Measurements from ENCODE around the gene TSSC4. TPM values are rescaled to one million over a fixed set of nuclear protein-coding genes. Genes with fewer than 3 reads are reported as not detected.

Gene TSSC4
- total RNA-seq, 1 experiment from 2014 or later: 35.6 TPM

DNA sequence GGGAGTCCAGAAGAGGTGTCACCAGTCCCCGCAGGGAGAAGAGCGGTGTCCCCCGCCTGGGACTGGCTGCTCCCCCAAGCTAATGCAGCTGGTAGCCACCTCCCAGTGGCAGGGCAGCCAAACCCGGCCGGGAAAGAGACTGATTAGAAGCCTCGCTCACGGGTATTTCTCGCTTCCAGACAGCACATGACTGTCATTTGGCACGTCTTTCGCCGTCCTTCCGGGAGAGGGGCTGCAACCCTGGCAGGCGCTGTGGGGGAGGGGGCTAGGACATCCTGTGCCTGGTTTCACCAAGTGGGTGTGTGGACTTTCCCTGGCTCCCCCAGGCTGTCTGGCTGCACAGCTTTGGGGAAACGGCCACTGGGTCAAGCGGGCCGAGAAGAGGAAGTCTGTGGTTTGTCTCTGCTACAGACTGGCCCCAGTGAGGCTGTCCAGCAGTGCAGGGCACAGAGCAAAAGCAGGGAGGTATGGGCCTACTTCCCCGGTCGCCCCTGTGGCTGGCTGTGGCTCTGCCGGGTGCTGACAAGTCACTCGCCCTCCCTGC, 19.7 kb upstream of the TSSC4 start:
- H3K27ac ChIP-seq: no peak overlapping the region
- no peaks in the 10 kb centered on the region for H3K9me3 ChIP-seq (ENCODE audit: insufficient read depth, low read depth)
- peaks cover 29% of the 10 kb centered on the region for H4K20me1 ChIP-seq (ENCODE audit: insufficient read depth)
- TF ChIP-seq EZH2 (IDR thresholded peaks at IDR 0.05; ENCODE audit: low read depth): no peak
- TF ChIP-seq, protein P1, sequence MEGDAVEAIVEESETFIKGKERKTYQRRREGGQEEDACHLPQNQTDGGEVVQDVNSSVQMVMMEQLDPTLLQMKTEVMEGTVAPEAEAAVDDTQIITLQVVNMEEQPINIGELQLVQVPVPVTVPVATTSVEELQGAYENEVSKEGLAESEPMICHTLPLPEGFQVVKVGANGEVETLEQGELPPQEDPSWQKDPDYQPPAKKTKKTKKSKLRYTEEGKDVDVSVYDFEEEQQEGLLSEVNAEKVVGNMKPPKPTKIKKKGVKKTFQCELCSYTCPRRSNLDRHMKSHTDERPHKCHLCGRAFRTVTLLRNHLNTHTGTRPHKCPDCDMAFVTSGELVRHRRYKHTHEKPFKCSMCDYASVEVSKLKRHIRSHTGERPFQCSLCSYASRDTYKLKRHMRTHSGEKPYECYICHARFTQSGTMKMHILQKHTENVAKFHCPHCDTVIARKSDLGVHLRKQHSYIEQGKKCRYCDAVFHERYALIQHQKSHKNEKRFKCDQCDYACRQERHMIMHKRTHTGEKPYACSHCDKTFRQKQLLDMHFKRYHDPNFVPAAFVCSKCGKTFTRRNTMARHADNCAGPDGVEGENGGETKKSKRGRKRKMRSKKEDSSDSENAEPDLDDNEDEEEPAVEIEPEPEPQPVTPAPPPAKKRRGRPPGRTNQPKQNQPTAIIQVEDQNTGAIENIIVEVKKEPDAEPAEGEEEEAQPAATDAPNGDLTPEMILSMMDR (conservative IDR thresholded peaks at IDR 0.05): no peak
- H3K36me3 ChIP-seq (ENCODE audit: low read depth): no peaks in the 10 kb centered on the region
- no peak overlapping the region for H3K4me2 ChIP-seq
- no peak for DNase-seq
- no peaks in the 10 kb centered on the region for H3F3A ChIP-seq (ENCODE audit: insufficient read depth, low read depth)
- POLR2A ChIA-PET (ENCODE audit: unreplicated experiment): no interaction called here
- no peak overlapping the region for H3K4me3 ChIP-seq
- no peaks in the 10 kb centered on the region for H3K27me3 ChIP-seq (ENCODE audit: insufficient read depth, low read depth)
- CTCF ChIA-PET: no interaction called here
- BruUV-seq (replicated peaks): no TSS peak
- H3K9me2 ChIP-seq (ENCODE audit: insufficient read depth): no peaks in the 10 kb centered on the region
- peaks cover 52% of the 10 kb centered on the region for H3K79me2 ChIP-seq (ENCODE audit: low read depth)
- H2AFZ ChIP-seq: no peak overlapping the region
- intact Hi-C loops (cut with micrococcal nuclease; ENCODE audit: unreplicated experiment): no loop called here
- H3K4me1 ChIP-seq (replicated peaks; ENCODE audit: insufficient read depth): 0 out of 2 replicates have a peak, but pooled peaks cover 5% of the 10 kb centered on the region

DNA sequence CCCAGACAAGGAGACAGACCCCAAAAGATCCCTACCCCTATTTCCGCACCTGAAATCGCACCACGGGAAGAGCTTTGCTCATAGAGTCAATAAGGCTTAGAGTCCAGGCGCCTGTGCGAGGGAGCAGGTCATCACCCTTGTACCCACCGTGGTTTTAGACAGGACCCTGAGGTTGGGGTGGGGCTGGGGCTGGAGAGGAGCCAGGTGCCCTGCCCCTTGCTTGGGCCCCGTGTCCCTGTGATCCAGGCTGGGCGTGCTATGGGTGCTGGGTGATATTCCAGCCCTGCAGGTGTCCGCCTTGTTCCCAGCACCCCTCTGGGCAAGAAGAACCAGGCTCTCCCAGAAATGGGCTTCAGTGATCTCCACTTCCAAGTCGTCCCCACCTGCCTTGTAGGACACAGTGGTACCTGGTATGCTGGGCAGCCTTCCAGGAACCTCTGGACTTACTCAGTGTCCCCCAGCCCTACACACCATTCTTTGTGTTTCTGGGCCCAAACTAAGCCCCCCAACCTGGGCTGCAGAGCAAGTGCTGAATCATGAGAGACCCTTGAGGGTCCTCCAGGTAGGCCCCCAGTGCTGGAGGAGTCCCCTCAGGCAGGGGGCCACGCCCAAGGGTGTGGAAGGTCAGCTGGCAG, 18.9 kb upstream of the TSSC4 start:
- Histone ChIP-seq H4K20me1 (ENCODE audit: insufficient read depth) (peaks cover 29% of the 10 kb centered on the region), H3K4me1 (replicated peaks; ENCODE audit: insufficient read depth) (0 out of 2 replicates have a peak, but pooled peaks cover 5% of the 10 kb centered on the region), H3K4me2 (no peak overlapping the region), H3K4me3 (no peak overlapping the region), H3K27me3 (ENCODE audit: insufficient read depth, low read depth) (no peaks in the 10 kb centered on the region), H2AFZ (no peak overlapping the region), H3K79me2 (ENCODE audit: low read depth) (peaks cover 55% of the 10 kb centered on the region), H3K36me3 (ENCODE audit: low read depth) (no peaks in the 10 kb centered on the region), H3K9me2 (ENCODE audit: insufficient read depth) (no peaks in the 10 kb centered on the region), H3K9me3 (ENCODE audit: insufficient read depth, low read depth) (no peaks in the 10 kb centered on the region), H3F3A (ENCODE audit: insufficient read depth, low read depth) (no peaks in the 10 kb centered on the region), H3K27ac (no peak overlapping the region)
- intact Hi-C loops (cut with micrococcal nuclease; ENCODE audit: unreplicated experiment): no loop called here
- no peak for DNase-seq
- TF ChIP-seq EZH2 (IDR thresholded peaks at IDR 0.05; ENCODE audit: low read depth): no peak
- TF ChIP-seq, protein P1 (conservative IDR thresholded peaks at IDR 0.05): no peak
- POLR2A ChIA-PET (ENCODE audit: unreplicated experiment): no interaction called here
- CTCF ChIA-PET: no interaction called here
- no TSS peak for BruUV-seq (replicated peaks)

DNA sequence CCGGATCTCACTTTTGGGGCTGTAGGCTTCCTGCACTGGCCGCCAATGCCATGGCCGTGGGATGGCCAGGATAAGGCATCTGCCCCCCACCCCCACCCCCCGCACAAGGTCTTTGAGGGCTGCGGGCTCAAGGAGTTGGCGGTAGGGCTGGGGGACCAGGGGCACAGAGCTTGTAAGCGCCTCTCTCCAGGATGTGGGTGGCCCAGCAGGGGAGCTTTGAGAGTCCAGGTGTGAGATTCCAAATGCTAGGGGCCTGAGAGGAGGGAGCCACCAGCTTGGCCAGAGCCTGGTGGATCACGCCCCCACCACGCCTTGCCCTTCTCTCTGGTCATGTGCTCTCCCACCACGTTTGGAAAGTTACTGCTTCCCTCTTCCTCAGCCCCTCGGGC, 18.4 kb upstream of the TSSC4 start:
- POLR2A ChIA-PET (ENCODE audit: unreplicated experiment): no interaction called here
- no peak overlapping the region for H3K27ac ChIP-seq
- BruUV-seq (replicated peaks): no TSS peak

More for the DNA sequence above, 18.4 kb upstream of the TSSC4 start:
- Histone ChIP-seq H3K9me2 (ENCODE audit: insufficient read depth) (no peaks in the 10 kb centered on the region), H3K4me2 (no peak overlapping the region), H4K20me1 (ENCODE audit: insufficient read depth) (peaks cover 34% of the 10 kb centered on the region), H3K36me3 (ENCODE audit: low read depth) (no peaks in the 10 kb centered on the region), H3F3A (ENCODE audit: insufficient read depth, low read depth) (no peaks in the 10 kb centered on the region), H2AFZ (no peak overlapping the region), H3K4me3 (no peak overlapping the region), H3K4me1 (replicated peaks; ENCODE audit: insufficient read depth) (0 out of 2 replicates have a peak, but pooled peaks cover 5% of the 10 kb centered on the region), H3K27me3 (ENCODE audit: insufficient read depth, low read depth) (no peaks in the 10 kb centered on the region), H3K79me2 (ENCODE audit: low read depth) (peaks cover 60% of the 10 kb centered on the region), H3K9me3 (ENCODE audit: insufficient read depth, low read depth) (no peaks in the 10 kb centered on the region)
- intact Hi-C loops (cut with micrococcal nuclease; ENCODE audit: unreplicated experiment): no loop called here
- DNase-seq: no peak
- CTCF ChIA-PET: no interaction called here
- no peak for TF ChIP-seq EZH2 (IDR thresholded peaks at IDR 0.05; ENCODE audit: low read depth)
- TF ChIP-seq, protein P1 (conservative IDR thresholded peaks at IDR 0.05): no peak

Measured in PC-9 (cell line).